ENCODE measurements around the gene HIBADH.

GRCh38 chr7:27590416-27590815, 72.3 kb downstream of the HIBADH start:
- TF ChIP-seq CTCF (IDR thresholded peaks at IDR 0.05) (no peak), ZFX (IDR thresholded peaks at IDR 0.05; ENCODE audit: borderline replicate concordance) (no peak)
